ENCODE data around the gene SLC24A5. TPM values are rescaled to one million over a fixed set of nuclear protein-coding genes. Genes with fewer than 3 reads are reported as not detected.
A peak's percentile ranks its signal among the peaks of the same experiment; 100 is the strongest.

Gene SLC24A5
- total RNA-seq, 1 experiment from 2014 or later, result not detected

GRCh38 chr15:48084759-48085590, 35.8 kb upstream of the SLC24A5 start:
- no peak overlapping the region for H2BK15ac ChIP-seq (ENCODE audit: low read depth, low read length)
- H3K27ac Mint-ChIP-seq, result no peak overlapping the region; a peak in 1 of 7 replicates
- no peaks in the 10 kb centered on the region for H3K4me1 ChIP-seq (ENCODE audit: insufficient read depth, low read length)
- H3K4me2 ChIP-seq (ENCODE audit: insufficient read depth, insufficient read length, low read length), result no peak overlapping the region
- no peaks in the 10 kb centered on the region for H3K27me3 Mint-ChIP-seq (ENCODE audit: low read depth)
- peak; percentile 76 for TF ChIP-seq CTCF (conservative IDR thresholded peaks at IDR 0.05)
- no peak overlapping the region for H3K9ac ChIP-seq (ENCODE audit: extremely low read depth, insufficient read length, low read length)
- no peaks in the 10 kb centered on the region for H3K79me1 ChIP-seq (ENCODE audit: insufficient read depth, low read depth, low read length, poor library complexity, severe bottlenecking)
- H2BK12ac ChIP-seq (ENCODE audit: insufficient read length, low read depth, low read length), result no peak overlapping the region
- H4K8ac ChIP-seq (replicated peaks; ENCODE audit: insufficient read length, low read depth, low read length), result no peak overlapping the region
- no peaks in the 10 kb centered on the region for H3K27me3 ChIP-seq (ENCODE audit: insufficient read depth, low read length)
- H3K23ac ChIP-seq (ENCODE audit: insufficient read length, low read depth, low read length), result no peak overlapping the region
- H3K4me1 Mint-ChIP-seq, result peaks cover 4% of the 10 kb centered on the region in 2 experiments; a peak in 1 of 4 replicates
- H3K36me3 Mint-ChIP-seq (ENCODE audit: insufficient read depth in 1 of 3, low read depth in 3 of 3), result peaks cover 12 to 16% (median 15%) of the 10 kb centered on the region in 3 experiments
- H3K9me3 ChIP-seq (ENCODE audit: control insufficient read depth, low read depth, low read length), result peaks cover 21% of the 10 kb centered on the region
- H3K9me3 Mint-ChIP-seq, result peaks cover 15 to 25% of the 10 kb centered on the region in 2 experiments
- peak; percentile 46 for DNase-seq
- no peak overlapping the region for H4K91ac ChIP-seq (ENCODE audit: insufficient read length, low read depth, low read length)
- H3K4me3 Mint-ChIP-seq, result no peak overlapping the region
- no peak overlapping the region for H3K14ac ChIP-seq (ENCODE audit: insufficient read depth, low read length)
- H2BK20ac ChIP-seq (ENCODE audit: low read depth, low read length, poor library complexity, severe bottlenecking), result no peak overlapping the region
- no CpG with 5 or more reads among the region's 6 CpGs for WGBS (ENCODE audit: extremely low coverage, insufficient read length, low lambda C conversion rate)
- no peak overlapping the region for H4K5ac ChIP-seq (ENCODE audit: insufficient read length, low read depth, low read length)
- H3T11ph ChIP-seq (ENCODE audit: low read length), result no peak overlapping the region
- no peak overlapping the region for H2AFZ ChIP-seq (ENCODE audit: low read length)
- H4K20me1 ChIP-seq (ENCODE audit: control insufficient read depth, insufficient read depth, insufficient read length), result no peaks in the 10 kb centered on the region
- H3K79me2 ChIP-seq (ENCODE audit: insufficient read depth, low read length), result no peaks in the 10 kb centered on the region
- H3K56ac ChIP-seq (ENCODE audit: insufficient read length, low read depth, low read length), result no peak overlapping the region
- H3K4ac ChIP-seq (ENCODE audit: low read depth, low read length), result no peak overlapping the region
- no peaks in the 10 kb centered on the region for H3K23me2 ChIP-seq (ENCODE audit: insufficient read length, low read depth, low read length, poor library complexity, severe bottlenecking)
- no peak overlapping the region for H2BK5ac ChIP-seq (ENCODE audit: insufficient read length, low read length)
- H2AK5ac ChIP-seq (ENCODE audit: insufficient read length, low read length), result no peak overlapping the region
- H3K27ac ChIP-seq (ENCODE audit: insufficient read length, low read depth, low read length), result no peak overlapping the region
- no peak overlapping the region for H3K18ac ChIP-seq (ENCODE audit: insufficient read length, low read depth, low read length)
- no peak overlapping the region for H2BK120ac ChIP-seq (ENCODE audit: low read depth, low read length, poor library complexity, severe bottlenecking)
